MM.1S (cell line): ENCODE measurements around the gene KCNT1.

Experiments used
- DNase-seq: peaks from one replicate; pipeline ENCODE4 v3.0.0-alpha.2; 2015
- H2AFZ ChIP-seq: fragments of 300-600 bp; sonication (generic); 2 replicates; pipeline ENCODE4 v1.6.0; 2016; ENCODE audit warnings: antibody characterized with exemption, low read length
- H3F3A ChIP-seq: fragments of 300-600 bp; sonication (generic); 2 replicates; pipeline ENCODE4 v1.6.1; 2016; ENCODE audit warnings: mild to moderate bottlenecking, antibody characterized with exemption, low read length, moderate library complexity, mixed read lengths; ENCODE audit not compliant: insufficient read depth
- H3K27ac ChIP-seq: fragments of 300-600 bp; sonication (generic); 2 replicates; pipeline ENCODE4 v1.5.1; 2016; ENCODE audit warnings: mild to moderate bottlenecking, low read length
- H3K27me3 ChIP-seq: fragments of 300-600 bp; sonication (generic); replicated peaks from 2 replicates; pipeline ENCODE4 v1.6.0; 2016; ENCODE audit warnings: low read length; ENCODE audit not compliant: insufficient read depth
- H3K36me3 ChIP-seq: fragments of 300-600 bp; sonication (generic); replicated peaks from 2 replicates; pipeline ENCODE4 v1.6.1; 2016; ENCODE audit warnings: mild to moderate bottlenecking, low read length, mixed read lengths; ENCODE audit not compliant: insufficient read depth
- H3K4me1 ChIP-seq: fragments of 300-600 bp; sonication (generic); 2 replicates; pipeline ENCODE4 v1.6.1; 2016; ENCODE audit warnings: low read length, mixed read lengths
- H3K4me2 ChIP-seq: fragments of 300-600 bp; sonication (generic); 2 replicates; pipeline ENCODE4 v1.6.0; 2016; ENCODE audit warnings: low read depth, low read length
- H3K4me3 ChIP-seq: fragments of 300-600 bp; sonication (generic); 2 replicates; pipeline ENCODE4 v1.5.1; 2016; ENCODE audit warnings: low read length, mixed read lengths
- H3K79me2 ChIP-seq: fragments of 300-600 bp; sonication (generic); 2 replicates; pipeline ENCODE4 v1.6.1; 2016; ENCODE audit warnings: mixed run types, low read length, mixed read lengths
- H3K9ac ChIP-seq: fragments of 300-600 bp; sonication (generic); 2 replicates; pipeline ENCODE4 v1.6.1; 2016; ENCODE audit warnings: low read length, mixed read lengths
- H3K9me2 ChIP-seq: fragments of 300-600 bp; sonication (generic); replicated peaks from 2 replicates; pipeline ENCODE4 v1.6.1; 2016; ENCODE audit warnings: mild to moderate bottlenecking, low read length, mixed read lengths; ENCODE audit not compliant: insufficient read depth
- H3K9me3 ChIP-seq: fragments of 300-600 bp; sonication (generic); replicated peaks from 2 replicates; pipeline ENCODE4 v1.6.1; 2016; ENCODE audit warnings: mild to moderate bottlenecking, low read length, mixed read lengths; ENCODE audit not compliant: insufficient read depth
- H4K20me1 ChIP-seq: fragments of 300-600 bp; sonication (generic); 2 replicates; pipeline ENCODE4 v1.6.1; 2016; ENCODE audit warnings: mild to moderate bottlenecking, low read length, moderate library complexity, mixed read lengths; ENCODE audit not compliant: insufficient read depth
- CTCF ChIP-seq: fragments of 300-600 bp; sonication (generic); IDR thresholded peaks from 2 replicates; pipeline ENCODE4 v1.5.1; 2016; ENCODE audit warnings: antibody characterized with exemption, low read length, mixed read lengths
- EZH2 ChIP-seq: fragments of 300-600 bp; sonication (generic); optimal IDR thresholded peaks from 2 replicates; pipeline ENCODE3; 2017; ENCODE audit warnings: low read depth, mild to moderate bottlenecking, antibody characterized with exemption, low read length, mixed read lengths
- EZH2phosphoT487 ChIP-seq: fragments of 300-600 bp; sonication (generic); IDR thresholded peaks from 2 replicates; pipeline ENCODE4 v1.6.1; 2018; ENCODE audit warnings: antibody characterized with exemption, low read length

The KCNT1 gene

GRCh38 chr9:135662758-135663450 lies 39.1 kb upstream of the KCNT1 start, which contains the start of gene LCN9:
LCN9 (plus strand) TSS chr9:135663309; CDS start chr9:135663322, 13 bp downstream.
- H3K79me2 ChIP-seq: no peaks in the 10 kb centered on the region
- no peak for DNase-seq
- H3K4me3 ChIP-seq: no peak within 1 kb of the TSS
- no peak for TF ChIP-seq EZH2
- no peak for TF ChIP-seq EZH2phosphoT487
- no peak for TF ChIP-seq CTCF
- no peak within 1 kb of the TSS for H3K27ac ChIP-seq
- H3K4me2 ChIP-seq: no peak within 1 kb of the TSS
- H3K9me2 ChIP-seq: no peaks in the 10 kb centered on the region
- H3K27me3 ChIP-seq: peaks cover 89% of the 10 kb centered on the region
- no peak within 1 kb of the TSS for H2AFZ ChIP-seq
- H3F3A ChIP-seq: no peaks in the 10 kb centered on the region
- no peaks in the 10 kb centered on the region for H3K9me3 ChIP-seq
- H3K4me1 ChIP-seq: 0 out of 2 replicates have a peak, but pooled peaks cover 4% of the 10 kb centered on the region
- no peaks in the 10 kb centered on the region for H3K36me3 ChIP-seq
- no peak within 1 kb of the TSS for H3K9ac ChIP-seq
- H4K20me1 ChIP-seq: no peaks in the 10 kb centered on the region

- DNase-seq: no peak
- H4K20me1 ChIP-seq: no peaks in the 10 kb centered on the region
- no peak overlapping the region for H3K9ac ChIP-seq
- 0 out of 2 replicates have a peak, but pooled peaks cover 4% of the 10 kb centered on the region for H3K4me1 ChIP-seq
- H3K36me3 ChIP-seq: no peaks in the 10 kb centered on the region
- no peak overlapping the region for H3K4me2 ChIP-seq
- no peaks in the 10 kb centered on the region for H3K9me2 ChIP-seq
- H3K27ac ChIP-seq: no peak overlapping the region
- no peaks in the 10 kb centered on the region for H3F3A ChIP-seq
- no peak overlapping the region for H3K4me3 ChIP-seq
- H3K9me3 ChIP-seq: no peaks in the 10 kb centered on the region
- H3K27me3 ChIP-seq: peaks cover 85% of the 10 kb centered on the region
- no peak for TF ChIP-seq EZH2phosphoT487
- no peak for TF ChIP-seq EZH2
- no peak for TF ChIP-seq CTCF
- no peak overlapping the region for H2AFZ ChIP-seq
- no peaks in the 10 kb centered on the region for H3K79me2 ChIP-seq
Observed at GRCh38 chr9:135663451-135663770, 38.6 kb upstream of the KCNT1 start.

GRCh38 chr9:135663857-135664256 lies 38.1 kb upstream of the KCNT1 start:
- DNase-seq: no peak
- H3K27me3 ChIP-seq: peaks cover 85% of the 10 kb centered on the region

More at GRCh38 chr9:135663857-135664256, 38.1 kb upstream of the KCNT1 start:
- Histone ChIP-seq H3K9me3 (no peaks in the 10 kb centered on the region), H3K9me2 (no peaks in the 10 kb centered on the region), H3F3A (no peaks in the 10 kb centered on the region), H3K79me2 (no peaks in the 10 kb centered on the region), H4K20me1 (no peaks in the 10 kb centered on the region), H3K4me2 (no peak overlapping the region), H3K4me1 (0 out of 2 replicates have a peak, but pooled peaks cover 4% of the 10 kb centered on the region), H2AFZ (no peak overlapping the region), H3K36me3 (no peaks in the 10 kb centered on the region), H3K27ac (no peak overlapping the region), H3K9ac (no peak overlapping the region), H3K4me3 (no peak overlapping the region)
- no peak for TF ChIP-seq EZH2phosphoT487
- TF ChIP-seq CTCF: no peak
